HepG2 (cell line): ENCODE results near the gene POLE. TPM values are rescaled to one million over a fixed set of nuclear protein-coding genes. Genes with fewer than 3 reads are reported as not detected.

Experiments
- ATAC-seq: fragments of 200-7000 bp; cut with Tn5 transposase; 3 replicates; pipeline ENCODE4 v1.9.1; 2020; ENCODE audit warnings: mild to moderate bottlenecking, moderate library complexity
- BruUV-seq: library from RNA; stranded (reverse); fragments of 400-500 nt; replicated peaks from 2 replicates; lab custom pipeline; 2021; lab: Mats Ljungman, UMichigan
- CTCF ChIA-PET: fragments of 300-600 bp; formaldehyde crosslinking; extraction: SDS; loops from one replicate; lab custom pipeline; 2021; ENCODE audit warnings: low total read pairs, inconsistent platforms, low intra/inter-chr PET ratio; lab: Yijun Ruan, JAX
- POLR2A ChIA-PET: fragments of 350-600 bp; sonication (Branson Sonifier 250); formaldehyde crosslinking; loops from one replicate; lab custom pipeline; 2020; ENCODE audit warnings: antibody characterized with exemption, inconsistent platforms; lab: Yijun Ruan, JAX
- DNase-seq: peaks from one replicate; pipeline ENCODE4 v3.0.0-alpha.2; 2015; ENCODE audit warnings: low spot score
- FAIRE-seq: peaks from 3 replicates; lab custom pipeline; 2011; peaks lifted over from hg19 to GRCh38; lab: Jason Lieb, UNC
- H2AFZ ChIP-seq: one replicate; pipeline ENCODE4 v1.6.1; 2011; ENCODE audit warnings: low read length, inconsistent platforms
- H3K27ac ChIP-seq: fragments of 300-600 bp; 3 replicates; pipeline ENCODE4 v1.8.0; 2011; ENCODE audit warnings: mixed run types, mild to moderate bottlenecking, mixed read lengths, low read length, inconsistent platforms; ENCODE audit not compliant: insufficient read depth; ENCODE audit errors: extremely low read length
- H3K27me3 ChIP-seq, 2 experiments: fragments of 200-600 bp in 1 of 2; 2 replicates in 1 of 2; 3 replicates in 1 of 2; pipeline versions ENCODE4 v1.6.0 to v1.8.0; 2011; ENCODE audit warnings: low read length in 2 of 2, mild to moderate bottlenecking in 2 of 2, moderate library complexity in 2 of 2, inconsistent platforms in 1 of 2; ENCODE audit not compliant: insufficient read depth in 2 of 2, control insufficient read depth in 1 of 2
- H3K36me3 ChIP-seq, 2 experiments: fragments of 200-600 bp in 1 of 2; replicated peaks in 1 of 2; 2 replicates in 1 of 2; 3 replicates in 1 of 2; pipeline versions ENCODE4 v1.5.1 to v1.8.0; 2011; ENCODE audit warnings: low read length in 2 of 2, inconsistent platforms in 1 of 2; ENCODE audit not compliant: insufficient read depth in 2 of 2, control insufficient read depth in 1 of 2
- H3K4me1 ChIP-seq: 2 replicates; pipeline ENCODE4 v1.5.1; 2012; ENCODE audit warnings: low read length, inconsistent platforms; ENCODE audit not compliant: insufficient read depth
- H3K4me2 ChIP-seq: 2 replicates; pipeline ENCODE4 v1.6.0; 2011; ENCODE audit warnings: low read depth, low read length, inconsistent platforms
- H3K4me3 ChIP-seq, 3 experiments: fragments of 200-600 bp in 1 of 3; sonication (generic), shearing (Covaris generic) in 1 of 3; replicated peaks in 1 of 3; 2 replicates each; pipeline ENCODE4 v1.5.1; 2011 to 2016; ENCODE audit warnings: low read length in 3 of 3, inconsistent platforms in 2 of 3, low read depth in 2 of 3, mild to moderate bottlenecking in 2 of 3, control low read depth in 1 of 3, mixed read lengths in 1 of 3; ENCODE audit not compliant: insufficient read depth in 1 of 3
- H3K79me2 ChIP-seq: one replicate; pipeline ENCODE4 v1.6.1; 2011; ENCODE audit warnings: low read length, inconsistent platforms; ENCODE audit not compliant: insufficient read depth
- H3K9ac ChIP-seq: 2 replicates; pipeline ENCODE4 v1.6.0; 2011; ENCODE audit warnings: mild to moderate bottlenecking, low read depth, low read length, inconsistent platforms; ENCODE audit not compliant: insufficient read depth
- H3K9me3 ChIP-seq: 2 replicates; pipeline ENCODE4 v1.5.1; 2012; ENCODE audit warnings: mild to moderate bottlenecking, low read length
- H4K20me1 ChIP-seq: 2 replicates; pipeline ENCODE4 v1.6.0; 2011; ENCODE audit warnings: inconsistent platforms, mild to moderate bottlenecking, low read length, moderate library complexity; ENCODE audit not compliant: insufficient read depth
- ATF7 ChIP-seq, 2 experiments: fragments of 450-650 bp in 1 of 2; sonication (generic) in 1 of 2; formaldehyde crosslinking in 1 of 2; IDR thresholded peaks; 2 replicates each; pipeline versions ENCODE4 v1.4.0 to v1.6.1; 2016 to 2020; ENCODE audit warnings: antibody characterized with exemption in 1 of 2, mild to moderate bottlenecking in 1 of 2, missing genetic modification reagents in 1 of 2
- BHLHE40 ChIP-seq: IDR thresholded peaks from 2 replicates; pipeline ENCODE4 v1.6.1; 2011; ENCODE audit warnings: low read length, improper control_type of control experiment
- CHD2 ChIP-seq: IDR thresholded peaks from 2 replicates; pipeline ENCODE4 v1.6.1; 2011; ENCODE audit warnings: low read depth, low read length, improper control_type of control experiment
- HMGXB4 ChIP-seq, 2 experiments: sonication (generic) in 1 of 2; formaldehyde crosslinking in 1 of 2; IDR thresholded peaks; 2 replicates each; pipeline versions ENCODE4 v1.4.0 to v1.6.1; 2018 to 2020; ENCODE audit warnings: missing genetic modification reagents in 2 of 2, borderline replicate concordance in 1 of 2, low read depth in 1 of 2, mild to moderate bottlenecking in 1 of 2, missing biosample characterization in 1 of 2
- HOXD1 ChIP-seq: sonication (generic); formaldehyde crosslinking; IDR thresholded peaks from 2 replicates; pipeline ENCODE4 v1.5.0; 2020; ENCODE audit warnings: missing genetic modification reagents
- MAFG ChIP-seq: sonication (generic); formaldehyde crosslinking; IDR thresholded peaks from 2 replicates; pipeline ENCODE4 v1.5.1; 2020; ENCODE audit warnings: mild to moderate bottlenecking, missing genetic modification reagents
- MED1 ChIP-seq: sonication (generic); formaldehyde crosslinking; IDR thresholded peaks from 2 replicates; pipeline ENCODE4 v1.4.0; 2020; ENCODE audit warnings: missing genetic modification reagents
- ZNF280B ChIP-seq: sonication (generic); formaldehyde crosslinking; IDR thresholded peaks from 2 replicates; pipeline ENCODE4 v1.5.0; 2020; ENCODE audit warnings: missing genetic modification reagents, mild to moderate bottlenecking, borderline replicate concordance
- ZNF3 ChIP-seq: IDR thresholded peaks from 2 replicates; pipeline ENCODE4 v1.7.0; 2017; ENCODE audit warnings: inconsistent platforms
- ZNF660 ChIP-seq: sonication (generic); formaldehyde crosslinking; IDR thresholded peaks from 2 replicates; pipeline ENCODE4 v1.5.1; 2020; ENCODE audit warnings: mild to moderate bottlenecking, low read depth, missing genetic modification reagents, borderline replicate concordance
- WGBS: methylation state at CpG from one replicate; pipeline ENCODE4 v1.1.6; 2017; ENCODE audit warnings: low lambda C conversion rate; 5-methylcytosine and 5-hydroxymethylcytosine counted together
- in situ Hi-C: cut with HindIII; loops from 2 replicates; pipeline ENCODE4 v1.10.0; 2017; ENCODE audit warnings: low pct_unique_long_range_greater_than_20kb; ENCODE audit not compliant: extremely low pct_ligation_motif_present
- intact Hi-C: fragments of 100-400 bp; cut with micrococcal nuclease; formaldehyde crosslinking; loops from one replicate; pipeline ENCODE4 v1.10.0; 2022; ENCODE audit not compliant: unreplicated experiment
- polyA plus RNA-seq, 8 experiments: library from polyadenylated mRNA; depleted of rRNA in 3 of 8; stranded (reverse) in 7 of 8; unstranded in 1 of 8; fragments of >200 nt; fragmentation: Illumina TruSeq in 4 of 8; extraction: Trizol in 4 of 8; gene quantifications; 2 replicates each; pipeline versions ENCODE4 v1.2.1 to v1.2.3, GENCODE V29; 2011 to 2016; ENCODE audit warnings: low read depth in 4 of 8, missing spikeins in 1 of 8, mixed read lengths in 1 of 8; ENCODE audit not compliant: insufficient read depth in 1 of 8
- total RNA-seq, 5 experiments: library from RNA; depleted of rRNA; stranded (reverse); fragments of >200 nt; fragmentation: Illumina TruSeq; extraction: Trizol; gene quantifications; 2 replicates each; pipeline ENCODE4 v1.2.3, GENCODE V29; 2016; ENCODE audit warnings: low read depth in 1 of 5

Gene POLE
- total and polyA plus RNA-seq, 2 of the 13 experiments (the other 11 are each of a cell fraction or from before 2014, with no cell fraction given): 25.3 to 52.2 TPM

- TF ChIP-seq ZNF280B (CRISPR knock-in tag) (0 out of 2 replicates have a peak, but pooled peaks have one; percentile 3), MAFG (CRISPR knock-in tag) (no peak), MED1 (no peak), ZNF660 (CRISPR knock-in tag) (no peak)
These were observed 324 bp downstream of the POLE start (continued) for GRCh38 chr12:132686825-132687210.

GRCh38 chr12:132685400-132685799, 1.7 kb downstream of the POLE start:
- Histone ChIP-seq H3K4me1 (peaks cover 25% of the 10 kb centered on the region), H3K36me3 (peaks cover 0 to 3% of the 10 kb centered on the region in 2 experiments; a peak in 1 of 5 replicates), H3K27ac (no peak overlapping the region), H2AFZ (no peak overlapping the region), H3K27me3 (no peaks in the 10 kb centered on the region), H3K4me2 (peak overlapping the region; percentile 57), H3K4me3 (peak overlapping the region in 2 of 3 experiments; percentile 4 to 79; a peak in 3 of 6 replicates), H4K20me1 (peaks cover 6% of the 10 kb centered on the region; the same call in 1 of the 2 replicates), H3K79me2 (peaks cover 50% of the 10 kb centered on the region), H3K9ac (peak overlapping the region; percentile 25; the same call in 1 of the 2 replicates), H3K9me3 (no peaks in the 10 kb centered on the region)
- intact Hi-C loops: no loop called here
- BruUV-seq: TSS peak; percentile 88
- no peak for ATAC-seq
- WGBS: 73% methylated on average over 4 of the region's 5 CpGs
- DNase-seq: no peak
- POLR2A ChIA-PET: no interaction called here
- in situ Hi-C loops: no loop called here
- FAIRE-seq: no peak
- CTCF ChIA-PET: no interaction called here
- no peak for TF ChIP-seq CHD2
- no peak for TF ChIP-seq ATF7 (IDR thresholded peaks at IDR 0.05)
- no peak for TF ChIP-seq ATF7 (CRISPR knock-in tag; IDR thresholded peaks at IDR 0.05)
- no peak for TF ChIP-seq HMGXB4 (CRISPR knock-in tag; IDR thresholded peaks at IDR 0.05; ENCODE audit: borderline replicate concordance in 1 of 2, low read depth in 1 of 2)
- TF ChIP-seq BHLHE40: no peak
- no peak for TF ChIP-seq ZNF3
- TF ChIP-seq HOXD1 (CRISPR knock-in tag): no peak
